Upper lobe of left lung (tissue), 4 donors: ENCODE results near the gene DTNA.

Source experiments
- POLR2A ChIP-seq, 4 donors: fragments of 450-650 bp; IDR thresholded peaks; one replicate each; pipeline ENCODE4 v1.5.1; 2016 to 2017; ENCODE audit warnings: antibody characterized with exemption in 4 of 4, mild to moderate bottlenecking in 2 of 4
- POLR2AphosphoS5 ChIP-seq, 2 donors: sonication (generic); formaldehyde crosslinking; IDR thresholded peaks; one replicate each; pipeline ENCODE4 v1.5.1; 2017; ENCODE audit warnings: antibody characterized with exemption in 2 of 2
- TF ChIP-seq, protein P1 (sequence below), 6 experiments: fragments of 450-650 bp in 4 of 6; fragments of 200-600 bp in 2 of 6; sonication (generic) in 2 of 6; IDR thresholded peaks; one replicate each; pipeline ENCODE4 v1.5.1; 2016 to 2019; ENCODE audit warnings: antibody characterized with exemption in 6 of 6

DNA sequence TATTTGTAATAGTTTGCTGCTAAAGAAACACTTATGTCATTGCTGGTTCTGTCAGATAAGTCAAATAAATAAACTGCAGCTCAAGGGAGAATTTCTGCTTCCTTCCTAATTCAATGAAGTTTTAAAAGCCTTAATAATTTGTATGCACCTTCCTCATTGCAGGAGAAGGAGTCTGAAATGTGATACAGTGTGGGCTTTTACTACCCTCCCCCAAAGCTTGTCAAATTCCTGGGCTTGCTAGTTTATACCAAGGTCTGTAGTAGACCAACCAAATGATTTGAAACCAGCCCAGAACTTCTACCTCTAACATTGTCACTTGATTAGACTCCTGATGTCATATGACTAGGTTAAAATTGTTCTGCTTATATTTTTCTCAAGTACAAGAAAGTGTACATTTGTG lies 131.8 kb downstream of the DTNA start:
- TF ChIP-seq, protein P1, sequence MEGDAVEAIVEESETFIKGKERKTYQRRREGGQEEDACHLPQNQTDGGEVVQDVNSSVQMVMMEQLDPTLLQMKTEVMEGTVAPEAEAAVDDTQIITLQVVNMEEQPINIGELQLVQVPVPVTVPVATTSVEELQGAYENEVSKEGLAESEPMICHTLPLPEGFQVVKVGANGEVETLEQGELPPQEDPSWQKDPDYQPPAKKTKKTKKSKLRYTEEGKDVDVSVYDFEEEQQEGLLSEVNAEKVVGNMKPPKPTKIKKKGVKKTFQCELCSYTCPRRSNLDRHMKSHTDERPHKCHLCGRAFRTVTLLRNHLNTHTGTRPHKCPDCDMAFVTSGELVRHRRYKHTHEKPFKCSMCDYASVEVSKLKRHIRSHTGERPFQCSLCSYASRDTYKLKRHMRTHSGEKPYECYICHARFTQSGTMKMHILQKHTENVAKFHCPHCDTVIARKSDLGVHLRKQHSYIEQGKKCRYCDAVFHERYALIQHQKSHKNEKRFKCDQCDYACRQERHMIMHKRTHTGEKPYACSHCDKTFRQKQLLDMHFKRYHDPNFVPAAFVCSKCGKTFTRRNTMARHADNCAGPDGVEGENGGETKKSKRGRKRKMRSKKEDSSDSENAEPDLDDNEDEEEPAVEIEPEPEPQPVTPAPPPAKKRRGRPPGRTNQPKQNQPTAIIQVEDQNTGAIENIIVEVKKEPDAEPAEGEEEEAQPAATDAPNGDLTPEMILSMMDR (IDR thresholded peaks at IDR 0.05): no peak
- no peak for TF ChIP-seq POLR2A (IDR thresholded peaks at IDR 0.05)
- no peak for TF ChIP-seq POLR2AphosphoS5 (IDR thresholded peaks at IDR 0.05)
